ENCODE data around the gene GLIS1. TPM values are rescaled to one million over a fixed set of nuclear protein-coding genes. Genes with fewer than 3 reads are reported as not detected.
"Not testable (repeated sequence)": the region's sequence is repeated elsewhere in the genome, so short reads cannot be mapped to it uniquely, and the experiment has no call there.

GLIS1 gene
- polyA plus RNA-seq, 4 donors: 2.1 to 3.6 (median 2.6) TPM

- DNase-seq (ENCODE audit: low read depth in 4 of 4, low spot score in 3 of 4): peak in 3 of 4 donors; percentile 30 to 40 (median 32)
Observed at GRCh38 chr1:53572065-53572814, 166.7 kb downstream of the GLIS1 start.

GRCh38 chr1:53568540-53568939 lies 170.4 kb downstream of the GLIS1 start:
- DNase-seq (ENCODE audit: low read depth in 4 of 4, low spot score in 3 of 4): no peak

GRCh38 chr1:53567851-53568250 lies 171.1 kb downstream of the GLIS1 start:
- no peak for DNase-seq (ENCODE audit: low read depth in 4 of 4, low spot score in 3 of 4)

- DNase-seq (ENCODE audit: low read depth in 4 of 4, low spot score in 3 of 4): no peak
Observed at GRCh38 chr1:53567450-53567849, 171.5 kb downstream of the GLIS1 start.

- DNase-seq (ENCODE audit: low read depth in 4 of 4, low spot score in 3 of 4): no peak
Observed at GRCh38 chr1:53563611-53564010, 175.4 kb downstream of the GLIS1 start.

- DNase-seq (ENCODE audit: low read depth in 4 of 4, low spot score in 3 of 4): no peak
Observed at GRCh38 chr1:53562981-53563379, 176.0 kb downstream of the GLIS1 start.

- DNase-seq (ENCODE audit: low read depth in 4 of 4, low spot score in 3 of 4): no peak
Observed at GRCh38 chr1:53562291-53562980, 176.5 kb downstream of the GLIS1 start.

GRCh38 chr1:53561503-53562105 lies 177.4 kb downstream of the GLIS1 start:
- no peak for DNase-seq (ENCODE audit: low read depth in 4 of 4, low spot score in 3 of 4)

GRCh38 chr1:53560581-53561502 lies 178.1 kb downstream of the GLIS1 start:
- DNase-seq (ENCODE audit: low read depth in 4 of 4, low spot score in 3 of 4): no peak

GRCh38 chr1:53559854-53560580 lies 178.9 kb downstream of the GLIS1 start:
- no peak for DNase-seq (ENCODE audit: low read depth in 4 of 4, low spot score in 3 of 4)

- DNase-seq (ENCODE audit: low read depth in 4 of 4, low spot score in 3 of 4): no peak
Observed at GRCh38 chr1:53559391-53559815, 179.6 kb downstream of the GLIS1 start.

- no peak for DNase-seq (ENCODE audit: low read depth in 4 of 4, low spot score in 3 of 4)
Observed at GRCh38 chr1:53558739-53559315, 180.1 kb downstream of the GLIS1 start.

- no peak for DNase-seq (ENCODE audit: low read depth in 4 of 4, low spot score in 3 of 4)
Observed at GRCh38 chr1:53557830-53558738, 180.9 kb downstream of the GLIS1 start.

GRCh38 chr1:53557369-53557768 lies 181.6 kb downstream of the GLIS1 start:
- DNase-seq (ENCODE audit: low read depth in 4 of 4, low spot score in 3 of 4): no peak

GRCh38 chr1:53556657-53557227 lies 182.2 kb downstream of the GLIS1 start:
- no peak for DNase-seq (ENCODE audit: low read depth in 4 of 4, low spot score in 3 of 4)

- not testable (repeated sequence) for DNase-seq (ENCODE audit: low read depth in 4 of 4, low spot score in 3 of 4)
Observed at GRCh38 chr1:53555620-53556326, 183.2 kb downstream of the GLIS1 start.

- DNase-seq (ENCODE audit: low read depth in 4 of 4, low spot score in 3 of 4): no peak
Observed at GRCh38 chr1:53554592-53555305, 184.2 kb downstream of the GLIS1 start.

All from right renal pelvis (tissue), 4 donors.